ENCODE data around the gene STX1B. TPM values are rescaled to one million over a fixed set of nuclear protein-coding genes. Genes with fewer than 3 reads are reported as not detected.

The STX1B gene
- total RNA-seq, 3 donors from 2014 or later, result 1.6 to 2.6 (median 2.6) TPM

GRCh38 chr16:30995927-30996323 is 14.5 kb downstream of the STX1B start:
- Histone ChIP-seq H3K4me1 (peaks cover 0 to 7% of the 10 kb centered on the region in 2 donors), H3K27ac (no peak overlapping the region), H3K9me3 (no peaks in the 10 kb centered on the region), H3K4me3 (peak overlapping the region in 1 of 3 donors; percentile 56), H3K27me3 (no peaks in the 10 kb centered on the region), H3K36me3 (no peaks in the 10 kb centered on the region)
- TF ChIP-seq POLR2AphosphoS5 (IDR thresholded peaks at IDR 0.05) (no peak), CTCF (IDR thresholded peaks at IDR 0.05) (no peak), POLR2A (IDR thresholded peaks at IDR 0.05) (no peak)
- intact Hi-C loops (cut with DNase I; ENCODE audit: low total_unique reads), result loop anchor here (10.0 kb wide), 1 partner anchor 449 kb away; the partner anchor contains the start of gene ZNF843
- DNase-seq (ENCODE audit: low spot score in 2 of 2), result no peak

- TF ChIP-seq CTCF (IDR thresholded peaks at IDR 0.05) (no peak), POLR2A (IDR thresholded peaks at IDR 0.05) (no peak), POLR2AphosphoS5 (IDR thresholded peaks at IDR 0.05) (no peak)
- intact Hi-C loops (cut with DNase I; ENCODE audit: low total_unique reads), result loop anchor here (10.0 kb wide), 1 partner anchor 452 kb away; the partner anchor contains the start of gene ZNF843
- Histone ChIP-seq H3K27me3 (no peaks in the 10 kb centered on the region), H3K4me3 (no peak overlapping the region), H3K9me3 (no peaks in the 10 kb centered on the region), H3K4me1 (peaks cover 0 to 7% of the 10 kb centered on the region in 2 donors), H3K36me3 (no peaks in the 10 kb centered on the region), H3K27ac (no peak overlapping the region)
- no peak for DNase-seq (ENCODE audit: low spot score in 2 of 2)
These were observed 17.3 kb downstream of the STX1B start for GRCh38 chr16:30992931-30993816.

DNA sequence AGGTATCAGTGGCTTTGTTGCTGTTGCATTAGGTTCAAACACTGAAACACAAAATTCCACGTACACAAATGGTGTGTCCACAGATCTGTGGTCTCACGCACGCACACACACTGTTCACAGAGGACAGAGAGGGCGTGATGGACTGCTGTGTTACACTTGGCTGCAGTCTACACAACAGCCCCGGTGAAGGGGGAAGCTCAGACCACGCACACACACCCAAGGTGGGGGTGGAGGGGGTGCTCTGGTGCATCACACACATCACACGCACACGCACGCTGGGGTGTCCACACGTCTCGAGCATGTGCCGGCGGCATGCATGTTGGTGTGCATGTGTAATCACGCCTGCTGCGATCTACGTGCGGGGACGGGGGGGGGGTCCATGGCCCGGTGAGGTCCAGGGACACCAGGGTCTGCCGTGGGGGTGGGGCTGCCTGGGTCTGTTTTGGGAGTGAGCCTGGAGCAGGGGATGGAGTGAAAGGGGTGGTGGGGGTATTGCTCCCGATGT is 18.1 kb downstream of the STX1B start:
- DNase-seq (ENCODE audit: low spot score in 2 of 2), result no peak
- Histone ChIP-seq H3K4me3 (no peak overlapping the region), H3K4me1 (peaks cover 0 to 7% of the 10 kb centered on the region in 2 donors), H3K27ac (no peak overlapping the region), H3K27me3 (no peaks in the 10 kb centered on the region), H3K9me3 (no peaks in the 10 kb centered on the region), H3K36me3 (no peaks in the 10 kb centered on the region)
- TF ChIP-seq POLR2A (IDR thresholded peaks at IDR 0.05) (no peak), CTCF (IDR thresholded peaks at IDR 0.05) (no peak), POLR2AphosphoS5 (IDR thresholded peaks at IDR 0.05) (no peak)
- intact Hi-C loops (cut with DNase I; ENCODE audit: low total_unique reads), result loop anchor here (10.0 kb wide), 1 partner anchor 452 kb away; the partner anchor contains the start of gene ZNF843

GRCh38 chr16:30991052-30991451 is 19.4 kb downstream of the STX1B start:
- H3K27ac ChIP-seq, result no peak overlapping the region
- no peaks in the 10 kb centered on the region for H3K4me1 ChIP-seq
- no peak overlapping the region for H3K4me3 ChIP-seq
- TF ChIP-seq CTCF (IDR thresholded peaks at IDR 0.05) (no peak), POLR2AphosphoS5 (IDR thresholded peaks at IDR 0.05) (no peak), POLR2A (IDR thresholded peaks at IDR 0.05) (no peak)
- no peaks in the 10 kb centered on the region for H3K36me3 ChIP-seq
- DNase-seq (ENCODE audit: low spot score in 2 of 2), result no peak
- no peaks in the 10 kb centered on the region for H3K9me3 ChIP-seq
- H3K27me3 ChIP-seq, result no peaks in the 10 kb centered on the region
- intact Hi-C loops (cut with DNase I; ENCODE audit: low total_unique reads), result loop anchor here (10.0 kb wide), 1 partner anchor 454 kb away; the partner anchor contains the start of gene ZNF843

- Histone ChIP-seq H3K36me3 (no peaks in the 10 kb centered on the region), H3K27me3 (no peaks in the 10 kb centered on the region), H3K4me3 (no peak overlapping the region), H3K4me1 (no peaks in the 10 kb centered on the region), H3K9me3 (no peaks in the 10 kb centered on the region), H3K27ac (no peak overlapping the region)
- intact Hi-C loops (cut with DNase I; ENCODE audit: low total_unique reads), result loop anchor here (10.0 kb wide), 1 partner anchor 455 kb away; the partner anchor contains the start of gene ZNF843
- DNase-seq (ENCODE audit: low spot score in 2 of 2), result no peak
- TF ChIP-seq CTCF (IDR thresholded peaks at IDR 0.05) (no peak), POLR2A (IDR thresholded peaks at IDR 0.05) (no peak), POLR2AphosphoS5 (IDR thresholded peaks at IDR 0.05) (no peak)
These were observed 20.3 kb downstream of the STX1B start for GRCh38 chr16:30990105-30990504.

All from breast epithelium (tissue), 4 donors.